ENCODE results near the gene HP. TPM values are rescaled to one million over a fixed set of nuclear protein-coding genes. Genes with fewer than 3 reads are reported as not detected.

Gene HP
- total and polyA plus RNA-seq, 2 of the 13 experiments (the other 11 are each of a cell fraction or from before 2014, with no cell fraction given): 387 to 524 TPM

- TF ChIP-seq KIAA2018 (CRISPR knock-in tag; IDR thresholded peaks at IDR 0.05; ENCODE audit: borderline replicate concordance) (no peak), U2AF1 (optimal IDR thresholded peaks at IDR 0.05; ENCODE audit: low read depth, low read length) (no peak), PLRG1 (conservative IDR thresholded peaks at IDR 0.05) (no peak), ZNF136 (CRISPR knock-in tag; IDR thresholded peaks at IDR 0.05; ENCODE audit: low read depth) (no peak), GATAD1 (CRISPR knock-in tag; IDR thresholded peaks at IDR 0.05) (peak; percentile 49; the same call in 1 of the 2 replicates), MED13 (CRISPR knock-in tag; IDR thresholded peaks at IDR 0.05) (no peak), ELF4 (CRISPR knock-in tag; IDR thresholded peaks at IDR 0.05; ENCODE audit: borderline replicate concordance) (no peak), ZBTB14 (CRISPR knock-in tag; IDR thresholded peaks at IDR 0.05) (no peak), RAD21 (CRISPR knock-in tag; IDR thresholded peaks at IDR 0.05) (peak; percentile 98), TRIM22 (IDR thresholded peaks at IDR 0.05) (no peak), ZNF446 (CRISPR knock-in tag; IDR thresholded peaks at IDR 0.05) (no peak), XRCC5 (optimal IDR thresholded peaks at IDR 0.05; ENCODE audit: low read length) (no peak), IRF2 (CRISPR knock-in tag; IDR thresholded peaks at IDR 0.05) (peak; percentile 73; the same call in 1 of the 2 replicates), ZNF879 (CRISPR knock-in tag; IDR thresholded peaks at IDR 0.05) (no peak), ZNF251 (CRISPR knock-in tag; IDR thresholded peaks at IDR 0.05) (no peak), ZNF772 (CRISPR knock-in tag; IDR thresholded peaks at IDR 0.05) (0 out of 2 replicates have a peak, but pooled peaks have one; percentile 65)
- TF ChIP-seq, protein P1, sequence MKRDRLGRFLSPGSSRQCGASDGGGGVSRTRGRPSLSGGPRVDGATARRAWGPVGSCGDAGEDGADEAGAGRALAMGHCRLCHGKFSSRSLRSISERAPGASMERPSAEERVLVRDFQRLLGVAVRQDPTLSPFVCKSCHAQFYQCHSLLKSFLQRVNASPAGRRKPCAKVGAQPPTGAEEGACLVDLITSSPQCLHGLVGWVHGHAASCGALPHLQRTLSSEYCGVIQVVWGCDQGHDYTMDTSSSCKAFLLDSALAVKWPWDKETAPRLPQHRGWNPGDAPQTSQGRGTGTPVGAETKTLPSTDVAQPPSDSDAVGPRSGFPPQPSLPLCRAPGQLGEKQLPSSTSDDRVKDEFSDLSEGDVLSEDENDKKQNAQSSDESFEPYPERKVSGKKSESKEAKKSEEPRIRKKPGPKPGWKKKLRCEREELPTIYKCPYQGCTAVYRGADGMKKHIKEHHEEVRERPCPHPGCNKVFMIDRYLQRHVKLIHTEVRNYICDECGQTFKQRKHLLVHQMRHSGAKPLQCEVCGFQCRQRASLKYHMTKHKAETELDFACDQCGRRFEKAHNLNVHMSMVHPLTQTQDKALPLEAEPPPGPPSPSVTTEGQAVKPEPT (CRISPR knock-in tag; IDR thresholded peaks at IDR 0.05; ENCODE audit: low read depth): peak; percentile 23; the same call in 1 of the 2 replicates
- TF ChIP-seq, protein P2, sequence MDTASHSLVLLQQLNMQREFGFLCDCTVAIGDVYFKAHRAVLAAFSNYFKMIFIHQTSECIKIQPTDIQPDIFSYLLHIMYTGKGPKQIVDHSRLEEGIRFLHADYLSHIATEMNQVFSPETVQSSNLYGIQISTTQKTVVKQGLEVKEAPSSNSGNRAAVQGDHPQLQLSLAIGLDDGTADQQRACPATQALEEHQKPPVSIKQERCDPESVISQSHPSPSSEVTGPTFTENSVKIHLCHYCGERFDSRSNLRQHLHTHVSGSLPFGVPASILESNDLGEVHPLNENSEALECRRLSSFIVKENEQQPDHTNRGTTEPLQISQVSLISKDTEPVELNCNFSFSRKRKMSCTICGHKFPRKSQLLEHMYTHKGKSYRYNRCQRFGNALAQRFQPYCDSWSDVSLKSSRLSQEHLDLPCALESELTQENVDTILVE (CRISPR knock-in tag; IDR thresholded peaks at IDR 0.05): 0 out of 2 replicates have a peak, but pooled peaks have one; percentile 30
Observed at GRCh38 chr16:72099377-72099818, 45.1 kb downstream of the HP start (continued).

All from HepG2 (cell line).